Parathyroid adenoma (tissue), 2 donors: ENCODE measurements around the gene SRSF6.

Source experiments
- H2AFZ ChIP-seq: fragments of 300-600 bp; sonication (generic); one replicate; pipeline ENCODE4 v1.7.0; 2017; ENCODE audit warnings: antibody characterized with exemption, mild to moderate bottlenecking
- H3K27ac ChIP-seq: fragments of 300-600 bp; sonication (generic); one replicate; pipeline ENCODE4 v1.7.0; 2017
- H3K27me3 ChIP-seq: fragments of 300-600 bp; sonication (generic); one replicate; pipeline ENCODE4 v1.7.0; 2017; ENCODE audit warnings: low read length; ENCODE audit not compliant: control insufficient read depth, insufficient read depth
- H3K36me3 ChIP-seq: fragments of 300-600 bp; sonication (generic); one replicate; pipeline ENCODE4 v1.7.0; 2017; ENCODE audit warnings: low read length; ENCODE audit not compliant: control insufficient read depth, insufficient read depth
- H3K4me1 ChIP-seq: fragments of 300-600 bp; sonication (generic); one replicate; pipeline ENCODE4 v1.7.0; 2017; ENCODE audit warnings: control low read depth
- H3K4me2 ChIP-seq: fragments of 300-600 bp; sonication (generic); one replicate; pipeline ENCODE4 v1.7.0; 2017; ENCODE audit warnings: low read length
- H3K4me3 ChIP-seq: fragments of 300-600 bp; sonication (generic); one replicate; pipeline ENCODE4 v1.7.0; 2017; ENCODE audit warnings: low read depth, low read length
- H3K79me2 ChIP-seq: fragments of 300-600 bp; sonication (generic); one replicate; pipeline ENCODE4 v1.7.0; 2017; ENCODE audit warnings: control low read depth
- H3K9ac ChIP-seq: fragments of 300-600 bp; sonication (generic); one replicate; pipeline ENCODE4 v1.7.0; 2017; ENCODE audit warnings: mild to moderate bottlenecking
- H3K9me3 ChIP-seq: fragments of 300-600 bp; sonication (generic); one replicate; pipeline ENCODE4 v1.7.0; 2017; ENCODE audit warnings: low read length; ENCODE audit not compliant: control insufficient read depth
- TF ChIP-seq, protein P1 (sequence below): fragments of 300-600 bp; sonication (generic); IDR thresholded peaks from one replicate; pipeline ENCODE4 v1.7.0; 2017; ENCODE audit warnings: antibody characterized with exemption, mild to moderate bottlenecking
- donor health status: primary hyperparathyroidism.

Gene SRSF6

DNA sequence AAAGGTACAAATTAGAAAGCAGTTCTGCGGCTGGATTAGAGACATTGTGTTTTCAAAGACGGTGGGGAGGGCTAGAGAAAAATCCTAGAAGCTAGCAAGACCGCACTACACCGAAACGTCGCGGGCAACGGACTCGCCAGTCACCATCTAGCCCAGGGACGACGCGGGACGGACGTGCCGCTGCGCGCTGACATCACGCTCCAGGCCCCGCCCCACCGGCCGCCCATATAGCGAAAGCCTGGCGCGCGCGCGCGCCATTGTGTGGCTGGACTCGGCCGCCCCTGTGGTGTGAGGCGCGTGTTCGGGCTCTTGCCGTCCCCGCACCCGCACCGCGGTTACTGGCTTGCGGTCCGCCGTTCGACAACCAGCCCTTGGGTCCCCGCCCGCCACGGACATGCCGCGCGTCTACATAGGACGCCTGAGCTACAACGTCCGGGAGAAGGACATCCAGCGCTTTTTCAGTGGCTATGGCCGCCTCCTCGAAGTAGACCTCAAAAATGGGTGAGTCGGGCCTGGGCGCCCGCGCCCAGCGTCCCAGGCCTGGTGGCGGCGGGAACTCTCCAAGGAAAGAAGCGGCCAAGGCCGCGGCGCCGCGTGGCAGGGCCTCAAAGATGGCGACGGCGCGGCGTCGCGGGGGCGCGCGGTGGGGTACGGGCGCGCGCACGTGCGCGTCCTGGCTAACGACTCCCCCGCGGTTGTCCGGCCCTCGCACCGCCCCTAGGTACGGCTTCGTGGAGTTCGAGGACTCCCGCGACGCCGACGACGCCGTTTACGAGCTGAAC, at the start of gene SRSF6:
SRSF6 (plus strand) TSS at position 257 of the 782 bp plus-strand sequence; CDS start at position 395, 138 bp downstream.
- Histone ChIP-seq H3K9ac (peak within 1 kb of the TSS; percentile 100), H3K36me3 (no peaks in the 10 kb centered on the region), H3K79me2 (peaks cover 6% of the 10 kb centered on the region), H3K27me3 (no peaks in the 10 kb centered on the region), H3K9me3 (no peaks in the 10 kb centered on the region), H3K27ac (peak within 1 kb of the TSS; percentile 100), H3K4me2 (peak within 1 kb of the TSS; percentile 71), H3K4me3 (peak within 1 kb of the TSS; percentile 94), H2AFZ (peak within 1 kb of the TSS; percentile 98), H3K4me1 (no peaks in the 10 kb centered on the region)
- TF ChIP-seq, protein P1, sequence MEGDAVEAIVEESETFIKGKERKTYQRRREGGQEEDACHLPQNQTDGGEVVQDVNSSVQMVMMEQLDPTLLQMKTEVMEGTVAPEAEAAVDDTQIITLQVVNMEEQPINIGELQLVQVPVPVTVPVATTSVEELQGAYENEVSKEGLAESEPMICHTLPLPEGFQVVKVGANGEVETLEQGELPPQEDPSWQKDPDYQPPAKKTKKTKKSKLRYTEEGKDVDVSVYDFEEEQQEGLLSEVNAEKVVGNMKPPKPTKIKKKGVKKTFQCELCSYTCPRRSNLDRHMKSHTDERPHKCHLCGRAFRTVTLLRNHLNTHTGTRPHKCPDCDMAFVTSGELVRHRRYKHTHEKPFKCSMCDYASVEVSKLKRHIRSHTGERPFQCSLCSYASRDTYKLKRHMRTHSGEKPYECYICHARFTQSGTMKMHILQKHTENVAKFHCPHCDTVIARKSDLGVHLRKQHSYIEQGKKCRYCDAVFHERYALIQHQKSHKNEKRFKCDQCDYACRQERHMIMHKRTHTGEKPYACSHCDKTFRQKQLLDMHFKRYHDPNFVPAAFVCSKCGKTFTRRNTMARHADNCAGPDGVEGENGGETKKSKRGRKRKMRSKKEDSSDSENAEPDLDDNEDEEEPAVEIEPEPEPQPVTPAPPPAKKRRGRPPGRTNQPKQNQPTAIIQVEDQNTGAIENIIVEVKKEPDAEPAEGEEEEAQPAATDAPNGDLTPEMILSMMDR, result peak; percentile 34

- H3K4me3 ChIP-seq, result no peak overlapping the region
- H3K36me3 ChIP-seq, result no peaks in the 10 kb centered on the region
- no peak overlapping the region for H3K9ac ChIP-seq
- H3K27me3 ChIP-seq, result no peaks in the 10 kb centered on the region
- no peak overlapping the region for H2AFZ ChIP-seq
- no peak overlapping the region for H3K27ac ChIP-seq
- no peaks in the 10 kb centered on the region for H3K4me1 ChIP-seq
- H3K79me2 ChIP-seq, result no peaks in the 10 kb centered on the region
- H3K4me2 ChIP-seq, result no peak overlapping the region
- TF ChIP-seq, protein P1, result peak; percentile 37
- no peaks in the 10 kb centered on the region for H3K9me3 ChIP-seq
Measured at GRCh38 chr20:43408848-43409576, 48.7 kb upstream of the SRSF6 start.

DNA sequence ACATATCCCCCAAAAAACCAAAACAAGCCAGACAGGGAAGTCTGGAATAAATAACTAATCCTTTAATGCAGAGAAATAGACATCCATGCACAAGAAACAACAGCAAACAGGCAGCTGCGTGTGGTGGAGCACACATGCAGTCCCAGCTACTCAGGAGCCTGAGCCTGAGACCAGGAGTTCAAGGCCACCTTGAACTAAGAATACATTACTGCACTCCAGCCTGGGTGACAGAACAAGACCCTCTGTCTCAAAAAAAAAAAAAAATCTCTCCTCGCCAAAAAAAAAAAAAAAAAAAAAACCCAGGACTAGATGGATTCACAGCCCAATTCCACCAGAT, 48.2 kb upstream of the SRSF6 start:
- no peak overlapping the region for H3K9ac ChIP-seq
- TF ChIP-seq, protein P1, result no peak
- H3K4me1 ChIP-seq, result no peaks in the 10 kb centered on the region
- H3K4me3 ChIP-seq, result no peak overlapping the region
- H3K79me2 ChIP-seq, result no peaks in the 10 kb centered on the region
- no peaks in the 10 kb centered on the region for H3K36me3 ChIP-seq
- no peak overlapping the region for H3K27ac ChIP-seq
- no peak overlapping the region for H3K4me2 ChIP-seq
- no peaks in the 10 kb centered on the region for H3K9me3 ChIP-seq
- no peaks in the 10 kb centered on the region for H3K27me3 ChIP-seq
- H2AFZ ChIP-seq, result no peak overlapping the region

DNA sequence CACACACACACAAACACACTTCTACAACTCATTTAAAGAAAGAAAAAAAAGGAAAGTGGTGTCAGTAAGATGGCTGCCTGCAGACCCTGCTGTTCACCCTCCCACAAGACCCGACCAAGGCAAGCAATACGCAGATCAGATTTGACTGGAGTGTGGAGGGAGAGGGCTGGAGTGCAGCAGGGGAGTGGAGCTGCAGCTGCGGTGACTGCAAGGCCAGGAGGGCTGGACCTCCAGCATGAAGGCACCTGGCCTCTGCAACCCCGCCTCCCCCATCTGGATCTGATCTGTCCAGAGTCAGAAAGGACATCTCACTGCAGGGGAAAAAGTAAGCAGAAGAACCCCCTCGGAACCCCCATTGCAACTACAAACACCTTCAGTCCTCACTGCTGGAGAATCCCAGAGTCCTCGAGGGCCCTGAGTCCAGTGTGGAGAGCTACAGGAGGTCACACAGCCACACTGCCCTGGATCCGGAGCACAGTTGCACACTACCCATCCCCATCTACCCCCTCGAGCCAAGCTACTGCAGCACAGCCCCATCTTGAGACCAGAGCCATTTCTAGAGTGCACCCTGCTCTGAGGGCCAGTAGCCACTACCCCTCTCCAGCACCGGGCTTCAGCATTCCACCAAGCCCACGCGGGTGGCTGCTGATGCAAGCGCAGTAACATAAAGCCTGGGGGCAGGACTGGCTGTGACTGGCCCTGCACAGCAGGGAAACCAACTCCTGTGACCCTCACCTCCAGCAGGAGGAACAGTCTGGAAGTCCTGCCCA, 41.9 kb upstream of the SRSF6 start:
- TF ChIP-seq, protein P1, result no peak
- H3K27ac ChIP-seq, result no peak overlapping the region
- no peaks in the 10 kb centered on the region for H3K4me1 ChIP-seq
- H2AFZ ChIP-seq, result no peak overlapping the region
- H3K4me3 ChIP-seq, result no peak overlapping the region
- H3K9ac ChIP-seq, result no peak overlapping the region
- H3K27me3 ChIP-seq, result no peaks in the 10 kb centered on the region
- H3K79me2 ChIP-seq, result no peaks in the 10 kb centered on the region
- no peaks in the 10 kb centered on the region for H3K9me3 ChIP-seq
- H3K36me3 ChIP-seq, result no peaks in the 10 kb centered on the region
- H3K4me2 ChIP-seq, result no peak overlapping the region
